Lung microvascular endothelial cell (primary cell): Measurements from ENCODE around the gene CAPN5. TPM values are rescaled to one million over a fixed set of nuclear protein-coding genes. Genes with fewer than 3 reads are reported as not detected.

Source experiments
- DNase-seq, 2 donors: peaks; one replicate each; pipeline versions ENCODE4 v3.0.0 to v3.0.0-alpha.2; 2010; ENCODE audit warnings: low read depth in 2 of 2
- total RNA-seq: library from RNA; depleted of rRNA; stranded (reverse); fragments of >200 nt; gene quantifications from 2 replicates; pipeline ENCODE4 v1.2.1, GENCODE V29; 2014

Gene CAPN5
- total RNA-seq, 1 donor from 2014 or later = 1.8 TPM

DNA sequence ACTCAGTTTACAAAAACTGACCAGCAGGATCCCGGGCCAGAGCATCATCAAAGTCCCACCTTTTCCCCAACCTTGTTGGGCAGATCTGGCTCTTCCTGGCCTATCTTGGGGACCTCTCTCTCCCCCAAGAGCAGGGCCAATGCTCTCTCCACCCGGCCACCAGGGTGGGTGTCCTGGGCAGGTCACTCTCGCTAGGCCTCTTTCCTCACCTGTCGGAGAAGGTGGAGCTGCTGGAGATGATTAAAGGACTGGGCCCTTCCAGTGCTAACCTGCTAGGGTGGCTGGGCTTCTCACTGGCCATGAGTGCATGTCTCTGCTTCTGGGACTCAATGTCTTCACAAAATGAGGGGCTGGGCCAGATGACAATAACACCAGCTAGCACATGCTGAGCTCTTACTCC, 2.9 kb upstream of the CAPN5 start:
- DNase-seq = no peak

DNA sequence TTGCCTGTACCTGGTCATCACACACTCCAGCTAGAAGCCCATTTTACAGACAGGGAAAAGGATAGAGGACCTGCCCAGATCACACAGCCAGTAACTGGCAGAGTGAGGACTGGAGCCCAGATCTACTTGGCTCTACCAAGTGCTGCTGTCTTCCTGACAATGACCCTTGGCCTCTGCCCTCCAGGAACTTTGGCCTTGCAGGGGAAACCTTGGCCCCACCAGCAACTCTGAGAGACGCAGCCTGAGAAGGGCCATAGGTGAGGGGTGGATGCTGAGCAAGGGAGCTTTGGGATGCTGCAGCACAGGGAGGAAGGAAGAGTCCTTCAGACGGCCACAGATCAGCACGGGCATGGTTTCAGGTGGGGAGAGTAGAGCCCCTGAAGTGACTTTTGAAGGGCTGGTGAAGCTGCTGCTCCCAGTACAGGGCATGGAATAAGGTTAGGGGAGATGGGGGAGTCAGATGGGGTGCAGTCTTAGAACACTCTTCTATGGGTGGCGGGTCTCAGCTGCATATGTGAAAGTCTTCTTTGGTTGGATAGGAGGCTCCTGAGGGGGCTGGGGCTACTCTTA, 2.0 kb upstream of the CAPN5 start:
- DNase-seq = no peak

DNA sequence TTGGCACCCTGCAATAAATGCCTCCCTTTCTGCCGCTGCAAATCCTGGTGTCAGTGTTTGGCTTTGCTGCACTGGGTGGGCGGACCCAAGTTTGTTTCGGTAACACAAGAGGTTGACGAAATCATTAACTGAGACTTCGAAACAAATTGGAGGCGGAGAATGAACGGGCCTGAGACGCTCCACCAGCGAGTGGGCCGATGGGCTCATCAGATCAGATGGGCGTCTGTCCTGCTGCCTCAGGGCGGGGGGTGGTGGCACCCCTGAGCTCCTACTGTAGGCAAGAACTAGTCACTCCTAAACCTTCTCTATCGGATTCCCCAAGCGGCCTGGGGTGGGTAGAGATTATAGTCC, 918 bp upstream of the CAPN5 start:
- DNase-seq = no peak

DNA sequence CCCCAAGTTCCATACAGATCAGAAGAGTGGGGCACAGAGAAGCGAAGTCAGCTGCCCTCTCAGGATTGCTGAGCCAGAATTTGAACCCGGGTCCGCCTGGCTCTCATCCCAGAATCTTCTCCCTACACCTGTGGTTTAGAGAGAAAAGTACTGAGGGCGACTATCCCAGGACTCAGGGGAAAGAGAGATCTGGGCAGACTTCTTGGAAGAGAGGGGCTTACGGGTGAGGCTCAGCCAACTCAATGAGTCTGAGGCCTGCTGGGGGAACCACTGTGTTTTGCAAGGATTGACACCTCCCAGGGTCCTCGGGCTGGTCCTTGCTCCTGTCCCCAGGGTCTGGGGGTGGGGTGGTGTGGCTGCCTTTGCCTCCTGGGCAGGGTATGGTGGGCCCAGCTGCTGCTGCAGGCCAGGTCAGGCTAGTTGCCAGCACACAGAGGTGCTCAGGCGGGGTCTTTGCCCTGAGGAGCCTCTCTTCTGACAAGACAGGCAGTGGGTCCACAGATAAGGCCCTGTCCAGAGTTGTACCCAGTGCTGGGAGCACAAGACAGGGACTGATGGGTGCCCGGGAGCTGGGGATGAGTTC, 1.2 kb downstream of the CAPN5 start:
- no peak for DNase-seq

DNA sequence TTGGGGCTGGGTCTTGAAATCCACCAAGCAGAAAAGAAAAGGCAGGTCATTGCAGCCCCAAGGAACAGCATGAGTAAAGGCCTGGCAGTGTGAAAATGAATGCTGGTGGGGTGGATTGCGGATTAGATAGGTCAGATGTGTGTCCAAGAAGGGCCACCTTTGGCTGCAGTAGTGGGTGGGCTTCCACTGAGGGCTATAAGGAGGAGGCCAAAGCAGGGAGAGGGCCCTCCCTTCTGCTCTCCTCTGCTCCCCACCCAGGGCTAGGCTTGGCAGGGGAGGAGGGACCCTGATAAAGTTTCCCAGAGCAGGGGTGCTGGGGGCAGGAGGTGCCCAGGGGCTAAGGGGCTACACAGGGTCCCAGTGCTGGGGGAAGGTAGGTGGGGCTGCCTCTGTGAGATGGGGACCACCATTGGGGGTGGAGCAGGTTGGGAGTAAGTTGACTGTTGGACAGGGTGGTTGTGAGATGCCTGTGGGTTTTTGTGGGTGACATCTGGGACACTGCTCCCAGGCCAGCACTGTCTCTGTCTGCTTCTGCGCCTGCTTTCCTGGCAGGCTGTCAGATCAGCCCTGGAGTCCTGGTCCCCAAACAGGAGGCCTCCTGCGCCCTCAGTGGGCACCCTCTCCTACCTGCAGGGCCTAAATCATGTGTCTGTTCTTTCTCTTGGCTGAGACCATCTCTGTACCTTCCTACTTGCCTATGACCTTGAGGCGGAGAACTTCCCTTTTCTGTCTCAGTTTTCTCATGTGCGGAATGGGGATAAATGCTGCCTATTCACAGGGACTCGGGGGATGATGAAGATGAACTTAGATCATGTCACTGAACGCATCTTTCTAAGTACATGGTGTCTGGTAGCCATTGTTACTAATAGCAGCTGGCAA, 1.9 kb downstream of the CAPN5 start:
- no peak for DNase-seq

DNA sequence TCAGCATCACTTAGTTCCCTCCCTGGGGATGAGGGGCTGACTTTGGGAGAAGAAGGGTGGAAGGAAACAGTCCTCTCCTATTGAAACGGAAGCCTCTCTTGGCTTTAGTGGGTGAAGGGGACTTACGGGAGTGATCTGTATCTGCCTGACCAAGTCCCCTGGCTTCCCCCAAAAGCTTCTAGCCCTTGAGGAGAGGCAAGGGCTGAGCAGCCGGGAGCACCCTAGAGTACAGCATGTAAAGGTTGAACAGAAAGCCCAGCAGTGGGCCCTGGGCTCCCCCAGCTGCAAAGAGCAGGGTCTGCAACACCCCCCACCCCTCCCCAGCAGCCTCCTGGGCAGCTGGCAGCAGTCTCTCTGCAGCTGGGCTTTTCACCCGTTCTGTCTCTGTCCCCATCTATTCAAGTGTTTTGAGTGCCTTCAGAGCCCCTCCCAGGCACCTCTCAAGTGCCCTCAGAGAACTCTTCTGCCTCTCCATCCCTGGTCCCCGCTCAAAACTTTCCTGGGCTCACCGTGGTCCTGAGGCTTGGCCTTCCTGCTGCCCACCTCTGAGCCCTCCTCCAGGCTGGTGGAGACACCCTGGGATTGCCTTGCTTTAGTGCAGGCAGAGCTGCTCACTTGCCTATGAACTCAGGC, 2.7 kb downstream of the CAPN5 start:
- no peak for DNase-seq

DNA sequence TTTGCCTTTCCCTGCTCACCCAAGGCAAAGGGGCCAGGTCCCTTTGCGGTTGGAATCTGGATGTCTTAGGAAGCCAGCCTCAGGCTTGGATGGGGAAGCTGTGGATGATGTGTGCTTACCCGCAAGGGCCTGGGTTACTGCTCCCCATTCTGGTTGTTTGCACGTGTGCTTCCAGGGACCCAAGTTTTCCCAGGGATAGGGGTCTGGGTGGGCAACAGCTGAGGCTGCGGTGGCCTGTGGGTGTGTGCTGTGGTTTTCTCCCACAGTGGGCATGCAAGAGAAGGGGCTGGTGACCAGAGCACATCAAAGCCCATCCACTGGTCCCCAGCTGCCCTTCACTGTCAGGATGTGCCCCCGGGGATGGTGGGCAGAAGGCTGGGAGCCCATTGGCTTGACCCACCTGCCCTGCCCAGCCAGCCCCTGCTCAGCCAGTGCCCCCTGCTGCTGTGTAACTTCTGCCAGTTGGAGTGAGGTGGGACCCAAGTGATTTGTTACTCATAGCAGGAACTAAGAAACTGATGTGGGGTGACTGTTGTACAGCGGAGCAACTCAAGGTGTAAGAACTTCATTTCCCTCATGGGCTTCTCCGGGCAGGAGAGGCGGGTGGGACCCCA, 3.3 kb downstream of the CAPN5 start:
- DNase-seq = no peak

DNA sequence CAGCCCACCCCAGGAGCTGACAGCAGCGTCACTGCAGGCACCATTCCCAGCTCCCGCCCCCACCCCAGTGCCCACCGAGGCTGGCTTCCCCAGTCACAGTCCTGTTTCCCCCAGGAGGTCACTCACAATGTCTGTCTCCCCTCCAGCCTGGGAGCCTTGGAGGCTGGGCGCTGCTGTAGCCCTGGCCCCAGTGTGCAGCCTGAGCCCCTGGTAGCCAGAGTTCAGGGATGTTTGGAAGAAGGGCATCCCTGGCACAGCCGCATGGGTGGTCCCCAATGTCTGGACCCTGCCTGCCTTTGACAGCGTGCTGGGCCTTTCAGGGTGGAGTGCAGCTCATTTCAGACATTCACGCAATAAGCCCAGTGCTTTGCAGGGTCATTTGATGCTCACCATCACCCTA, 4.3 kb downstream of the CAPN5 start:
- no peak for DNase-seq

DNA sequence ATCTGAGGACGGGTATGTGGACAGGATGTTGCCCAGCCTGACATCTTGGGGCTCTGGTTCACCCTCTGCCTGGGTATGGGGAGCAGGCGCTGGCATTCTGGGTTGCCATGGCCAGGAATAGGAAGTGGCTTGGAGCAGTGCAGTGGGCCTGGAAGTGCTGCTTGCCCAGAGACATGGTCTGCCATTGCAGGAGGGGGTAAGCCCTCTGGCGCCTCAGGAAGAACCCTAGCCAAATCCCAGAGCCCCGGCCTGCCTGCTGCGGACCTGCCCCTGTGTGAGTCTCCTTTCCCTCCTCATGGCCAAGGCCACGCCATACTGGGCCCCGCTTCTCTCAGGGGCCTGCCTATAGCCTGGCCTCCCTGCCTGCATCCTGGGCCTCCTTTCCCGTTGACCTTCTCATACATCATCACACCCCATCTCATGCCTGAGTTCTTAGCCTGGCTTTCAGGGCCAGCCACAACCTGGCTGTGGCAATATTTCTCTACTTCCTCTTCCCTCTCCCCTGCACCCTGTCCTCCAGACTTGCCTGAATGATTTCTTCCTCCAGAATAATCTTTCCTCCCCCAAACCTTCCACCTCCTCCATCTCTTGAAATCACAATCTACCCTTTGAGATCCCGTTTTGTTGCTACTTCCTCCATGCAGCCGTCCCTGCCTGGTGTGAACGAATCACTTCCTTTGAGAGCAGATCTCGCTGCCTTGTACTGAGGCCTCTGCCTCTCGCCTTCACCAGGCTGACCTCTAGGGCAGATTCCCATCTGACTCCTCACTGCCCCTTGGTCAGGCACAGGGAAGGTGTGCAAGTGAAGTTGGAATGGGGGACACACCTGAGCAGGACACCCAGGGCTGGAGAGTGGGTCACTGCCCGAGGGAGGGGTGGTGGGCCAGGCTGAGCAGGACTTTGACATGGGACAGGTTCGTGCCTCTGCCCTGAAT, 5.2 kb downstream of the CAPN5 start:
- DNase-seq = peak in 1 of 2 donors; percentile 32

DNA sequence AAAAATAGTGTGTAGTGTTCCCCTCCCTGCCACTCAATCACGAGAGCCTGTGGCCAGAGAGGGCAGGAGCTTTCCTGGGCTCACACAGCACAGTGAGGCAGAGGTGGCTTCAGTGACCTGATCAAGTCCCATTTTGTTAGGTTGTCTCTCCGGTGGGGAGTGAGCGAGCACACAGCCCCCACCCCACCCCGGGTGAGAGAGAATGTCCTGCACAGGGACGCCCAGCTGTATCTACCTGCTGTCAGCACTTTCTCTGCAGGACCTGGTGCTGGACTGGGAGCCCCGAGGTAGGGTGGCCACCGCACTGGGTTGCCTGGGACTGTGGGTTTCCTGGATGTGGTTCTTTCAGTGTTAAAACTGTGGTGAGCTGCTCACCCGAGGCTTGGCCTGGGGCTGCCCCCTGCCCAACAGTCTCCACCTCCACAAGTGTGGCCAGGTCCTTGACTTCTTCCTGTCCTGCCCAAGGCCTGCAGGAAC, 6.1 kb downstream of the CAPN5 start:
- no peak for DNase-seq

DNA sequence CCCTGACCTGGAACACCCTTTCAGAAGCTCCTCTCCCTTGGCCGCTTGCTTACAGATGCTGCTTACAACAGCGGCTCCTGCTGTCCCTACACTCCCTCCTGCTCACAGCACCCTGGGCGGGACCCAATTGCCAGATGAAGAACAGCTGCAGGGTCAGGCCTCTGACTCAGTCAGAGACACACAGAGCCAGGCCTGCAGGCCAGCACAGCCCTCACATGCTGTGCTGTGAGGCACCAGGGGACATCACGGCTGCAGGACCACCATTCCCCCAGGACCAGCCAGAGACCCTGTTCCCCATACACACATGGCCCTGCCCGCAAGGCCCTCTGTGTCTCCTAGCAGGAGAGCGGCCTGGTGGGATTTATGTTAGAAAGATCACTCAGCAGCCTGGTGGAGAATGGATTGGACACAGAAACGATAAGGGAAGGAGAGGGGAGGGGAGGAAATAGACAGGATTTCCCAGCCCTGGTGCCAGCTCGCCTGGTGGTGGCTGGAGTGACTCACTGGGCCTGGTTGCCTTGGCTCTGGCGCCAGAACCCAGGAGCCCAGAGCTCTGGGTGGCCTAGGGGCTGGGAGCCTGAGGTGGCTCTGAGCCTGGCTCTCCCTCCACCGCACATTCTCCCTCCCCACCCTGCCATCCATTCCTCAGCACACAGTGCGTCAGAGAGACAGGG, 6.7 kb downstream of the CAPN5 start:
- peak; percentile 85 to 89 for DNase-seq

DNA sequence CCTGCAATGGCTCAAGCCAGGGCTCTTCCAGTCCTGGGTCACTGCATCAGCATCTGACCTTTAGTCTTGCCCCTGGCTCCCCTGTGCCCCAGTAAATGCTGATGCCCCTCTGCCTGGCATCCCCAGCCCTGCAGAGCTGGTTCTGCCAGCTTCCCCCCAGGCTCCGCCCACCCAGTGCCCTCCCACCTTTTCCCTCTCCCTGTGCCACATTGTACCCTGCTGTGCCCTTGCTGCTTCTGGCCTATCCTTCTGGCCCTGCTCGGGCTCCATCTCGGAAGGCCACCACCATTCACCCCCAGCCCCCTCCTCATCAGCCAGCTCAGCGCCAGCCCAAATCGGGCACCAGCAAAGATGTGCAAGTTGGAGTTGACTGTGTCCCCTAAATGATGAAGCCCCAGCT, 7.4 kb downstream of the CAPN5 start:
- DNase-seq = no peak

DNA sequence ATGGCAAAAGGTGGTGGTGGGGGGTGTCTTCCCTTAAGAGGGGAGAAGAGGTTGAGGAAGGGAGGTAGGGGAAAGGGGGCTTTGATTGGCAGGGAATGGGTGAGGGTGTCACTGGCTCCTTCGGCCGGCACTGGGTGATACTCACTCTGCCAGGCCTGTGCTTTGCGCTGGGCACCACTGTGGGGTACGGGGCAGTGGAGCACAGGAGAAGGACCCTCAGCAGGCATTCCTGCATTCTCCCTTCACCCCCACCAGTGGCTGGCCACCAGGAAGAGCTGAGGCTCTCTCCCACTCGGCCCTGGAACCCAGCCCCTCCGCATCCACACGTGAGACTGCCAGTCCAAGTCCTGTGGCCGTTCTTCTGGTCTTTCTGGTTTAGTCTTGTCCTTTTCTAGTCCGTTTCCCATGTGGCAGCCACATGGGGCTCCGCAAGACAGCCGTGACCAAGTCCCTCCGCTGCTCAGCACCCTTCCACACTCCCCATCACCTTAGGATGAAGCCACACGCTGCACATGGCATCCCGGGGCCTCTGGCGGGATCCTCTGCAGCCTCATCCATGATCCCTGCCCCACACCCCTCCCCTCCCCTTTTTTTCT, 8.0 kb downstream of the CAPN5 start:
- no peak for DNase-seq

DNA sequence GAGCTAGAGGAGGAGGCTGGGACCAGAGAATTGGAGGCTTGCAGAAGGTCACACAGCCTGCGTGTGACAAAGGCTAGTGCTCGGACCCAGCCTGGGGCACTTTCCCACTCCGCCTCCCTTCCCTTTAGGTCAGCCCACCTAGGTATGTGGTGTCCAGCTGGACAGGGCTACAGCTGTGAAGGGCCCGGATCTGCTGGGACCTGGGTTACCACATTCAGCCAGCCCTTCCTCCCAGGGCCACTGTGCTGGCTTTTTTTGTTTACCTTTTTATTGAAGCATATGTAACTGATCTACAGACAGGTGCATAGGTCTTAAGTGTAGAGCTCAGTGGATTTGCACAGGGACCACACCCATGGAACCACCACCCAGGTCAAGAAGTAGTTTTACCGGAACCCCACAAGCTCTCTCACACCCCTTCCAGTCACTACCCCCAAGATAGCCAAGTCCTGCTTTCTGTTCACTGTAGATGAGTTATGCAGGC, 8.7 kb downstream of the CAPN5 start:
- DNase-seq = no peak

DNA sequence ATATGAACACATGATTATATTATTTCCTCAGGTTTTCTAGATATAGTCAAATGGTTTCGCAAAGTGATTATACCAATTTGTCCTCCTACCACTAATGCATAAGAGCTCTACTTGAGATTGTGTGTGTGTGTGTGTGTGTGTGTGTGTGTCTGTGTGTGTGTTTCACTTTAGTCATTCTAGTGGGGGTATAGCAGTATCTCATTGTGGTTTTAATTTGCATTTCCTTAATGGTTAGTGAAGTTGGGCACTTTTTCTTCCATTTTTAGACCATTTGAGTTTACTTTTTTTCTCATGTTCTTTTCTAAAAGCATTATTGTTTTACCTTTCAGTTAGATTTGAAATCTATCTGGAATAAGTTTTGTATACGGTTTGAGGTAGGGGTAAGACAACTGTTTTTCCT, 12.9 kb downstream of the CAPN5 start:
- DNase-seq = no peak

DNA sequence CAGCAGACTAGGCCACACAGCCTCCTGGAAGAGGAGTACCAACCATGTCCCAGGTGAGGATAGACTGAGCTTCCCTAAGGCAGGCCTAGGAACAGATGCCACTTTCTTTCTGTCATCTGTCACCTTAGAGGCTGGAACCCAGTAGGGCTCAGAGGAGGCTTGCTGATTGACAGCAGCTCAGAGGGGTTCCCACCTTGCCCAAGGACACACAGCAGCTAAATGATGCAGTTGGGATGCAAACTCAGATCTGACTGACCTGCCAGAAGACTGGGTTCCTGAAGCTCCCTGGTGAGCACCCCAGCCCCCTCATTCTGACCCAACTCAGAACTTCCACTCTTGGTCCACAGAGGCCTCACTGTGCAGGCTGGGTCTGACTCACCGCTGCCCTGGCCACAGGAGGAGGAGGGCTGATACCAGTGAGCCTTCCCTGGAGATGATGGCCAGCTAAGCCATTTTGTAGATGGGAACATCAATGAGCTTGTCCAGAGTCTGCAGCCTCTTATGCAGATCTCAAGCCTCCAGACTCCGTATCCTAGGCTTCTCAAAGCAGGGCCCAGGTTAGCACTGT, 14.0 kb downstream of the CAPN5 start:
- DNase-seq = peak in 1 of 2 donors; percentile 19

DNA sequence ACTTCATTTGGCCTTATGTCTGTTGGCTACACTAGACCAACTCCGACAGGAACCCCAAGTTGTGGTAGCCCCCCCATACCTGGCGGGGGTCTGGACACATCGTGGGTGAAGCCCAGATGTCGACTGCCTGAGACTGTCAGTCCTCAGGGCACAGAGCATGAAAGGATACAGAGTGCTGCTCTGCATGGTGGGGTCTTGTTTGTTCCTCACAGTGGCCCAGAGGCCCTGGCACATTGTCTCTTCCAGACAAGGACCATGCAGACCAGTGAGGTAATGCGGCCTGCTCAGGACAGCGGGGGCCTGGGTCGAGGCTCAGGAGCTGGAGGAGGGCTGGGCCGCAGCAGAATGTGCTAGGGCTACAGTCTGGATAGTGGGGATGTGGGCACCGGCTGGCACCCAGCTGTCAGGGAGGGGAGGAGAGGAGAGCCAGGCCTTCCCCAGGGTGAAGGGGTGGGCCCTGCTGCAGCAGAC, 14.6 kb downstream of the CAPN5 start:
- no peak for DNase-seq

DNA sequence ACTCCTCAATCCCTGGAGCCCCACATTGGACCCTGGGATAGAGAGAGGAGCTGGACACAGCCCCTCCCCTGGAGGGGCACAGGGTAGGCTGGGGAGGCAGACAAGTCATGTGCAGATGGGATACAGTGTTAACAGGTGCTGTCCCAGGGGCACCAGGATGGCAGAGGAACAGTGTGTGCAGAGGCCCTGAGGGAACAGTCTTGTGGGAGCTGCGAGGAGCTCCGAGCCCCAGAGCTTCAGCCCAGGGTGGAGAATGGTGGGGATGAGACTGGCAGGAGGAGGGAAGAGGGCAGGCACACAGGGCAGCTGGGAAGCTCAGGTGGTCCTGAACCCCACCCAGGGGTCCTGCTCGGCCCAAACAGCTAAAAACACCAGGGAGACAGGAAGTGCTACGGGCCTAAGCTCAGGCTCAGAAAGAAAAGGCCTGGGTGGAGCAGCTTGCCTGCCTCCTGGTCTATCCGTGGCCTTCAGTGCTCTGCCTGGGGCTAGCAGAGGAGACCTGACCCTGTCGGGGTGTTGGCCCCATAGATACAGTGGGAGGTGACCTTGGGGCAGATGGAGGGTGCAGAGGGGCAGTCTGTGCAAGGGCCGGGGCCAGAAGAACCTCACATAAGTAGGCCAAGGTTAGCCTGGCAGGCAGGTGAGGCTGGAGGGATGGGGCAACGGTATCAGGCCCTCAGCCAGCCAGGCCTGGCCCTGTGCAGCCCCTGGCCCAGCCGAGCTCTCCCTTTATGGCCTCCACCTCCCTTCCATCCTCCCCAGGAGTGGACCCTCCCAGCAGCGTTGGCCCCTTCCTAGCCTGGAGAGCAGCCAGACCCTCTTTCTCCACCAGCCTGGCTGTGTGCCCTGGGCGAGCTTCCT, 15.4 kb downstream of the CAPN5 start:
- no peak for DNase-seq
